H1 (cell line): ENCODE data around the gene TEDDM1. TPM values are rescaled to one million over a fixed set of nuclear protein-coding genes. Genes with fewer than 3 reads are reported as not detected.

ENCODE experiments used
- CTCF ChIA-PET: fragments of 300-600 bp; sonication (Branson Sonifier 250); formaldehyde crosslinking; loops from one replicate; lab custom pipeline; 2021; ENCODE audit not compliant: partially characterized antibody; lab: Charles Lee
- POLR2A ChIA-PET: fragments of 300-600 bp; sonication (Branson Sonifier 250); formaldehyde crosslinking; loops from one replicate; lab custom pipeline; 2021; ENCODE audit warnings: inconsistent platforms; ENCODE audit not compliant: partially characterized antibody; lab: Charles Lee
- DNase-seq, 2 experiments: peaks; one replicate each; pipeline versions ENCODE4 v3.0.0 to v3.0.0-alpha.2; 2010 to 2022; ENCODE audit warnings: low spot score in 2 of 2, low read depth in 1 of 2, mixed read lengths in 1 of 2
- FAIRE-seq: peaks from 2 replicates; lab custom pipeline; 2011; peaks lifted over from hg19 to GRCh38; lab: Jason Lieb, UNC
- H2AFZ ChIP-seq: 2 replicates; pipeline ENCODE4 v1.8.1; 2012; ENCODE audit warnings: low read length, inconsistent platforms
- H2AK5ac ChIP-seq: 2 replicates; pipeline ENCODE4 v1.6.1; 2013; ENCODE audit warnings: low read depth, low read length
- H2BK120ac ChIP-seq: replicated peaks from 2 replicates; pipeline ENCODE3; 2013; ENCODE audit warnings: low read depth, low read length, inconsistent platforms
- H2BK12ac ChIP-seq: 2 replicates; pipeline ENCODE4 v1.6.1; 2013; ENCODE audit warnings: low read depth, low read length
- H2BK15ac ChIP-seq: 2 replicates; pipeline ENCODE4 v1.6.1; 2013; ENCODE audit warnings: low read length
- H2BK20ac ChIP-seq: 2 replicates; pipeline ENCODE4 v1.6.1; 2013; ENCODE audit warnings: low read length
- H2BK5ac ChIP-seq: 2 replicates; pipeline ENCODE4 v1.6.1; 2013; ENCODE audit warnings: low read depth, low read length
- H3K14ac ChIP-seq: 2 replicates; pipeline ENCODE4 v1.6.1; 2013; ENCODE audit warnings: inconsistent platforms; ENCODE audit not compliant: insufficient read length
- H3K18ac ChIP-seq: 2 replicates; pipeline ENCODE4 v1.6.1; 2013; ENCODE audit warnings: low read length; ENCODE audit errors: extremely low read depth
- H3K23ac ChIP-seq: 2 replicates; pipeline ENCODE4 v1.6.1; 2013; ENCODE audit warnings: inconsistent platforms; ENCODE audit not compliant: insufficient read length
- H3K23me2 ChIP-seq: 2 replicates; pipeline ENCODE4 v1.6.1; 2013; ENCODE audit warnings: low read depth, low read length
- H3K27ac ChIP-seq: 2 replicates; pipeline ENCODE4 v1.6.1; 2011; ENCODE audit warnings: low read depth, low read length, inconsistent platforms
- H3K27me3 ChIP-seq, 4 experiments: replicated peaks in 1 of 4; 1 replicate in 1 of 4; 2 replicates in 3 of 4; pipeline versions ENCODE4 v1.6.1 to v1.8.1; 2011 to 2013; ENCODE audit warnings: low read length in 3 of 4, mild to moderate bottlenecking in 3 of 4, inconsistent platforms in 2 of 4, mixed read lengths in 2 of 4, moderate library complexity in 1 of 4; ENCODE audit not compliant: control insufficient read depth in 3 of 4, insufficient read depth in 3 of 4; ENCODE audit errors: extremely low read depth in 1 of 4
- H3K36me3 ChIP-seq, 4 experiments: 2 replicates each; pipeline versions ENCODE4 v1.6.1 to v1.8.1; 2011 to 2013; ENCODE audit warnings: mild to moderate bottlenecking in 4 of 4, low read length in 3 of 4, moderate library complexity in 2 of 4, control low read depth in 1 of 4, inconsistent platforms in 1 of 4; ENCODE audit not compliant: insufficient read depth in 4 of 4, control insufficient read depth in 2 of 4
- H3K4ac ChIP-seq: replicated peaks from 2 replicates; pipeline ENCODE3; 2013; ENCODE audit warnings: low read length, low read depth, mixed read lengths, inconsistent platforms; ENCODE audit not compliant: insufficient read length
- H3K4me1 ChIP-seq, 4 experiments: replicated peaks in 1 of 4; 1 replicate in 1 of 4; 2 replicates in 3 of 4; pipeline versions ENCODE4 v1.6.1 to v1.8.1; 2011 to 2013; ENCODE audit warnings: low read length in 3 of 4, inconsistent platforms in 2 of 4, mixed read lengths in 1 of 4; ENCODE audit not compliant: insufficient read depth in 4 of 4, control insufficient read depth in 3 of 4
- H3K4me2 ChIP-seq, 2 experiments: 2 replicates each; pipeline versions ENCODE4 v1.6.1 to v1.8.1; 2011 to 2013; ENCODE audit warnings: low read depth in 2 of 2, low read length in 2 of 2, control low read depth in 1 of 2, inconsistent platforms in 1 of 2, mild to moderate bottlenecking in 1 of 2; ENCODE audit not compliant: insufficient read depth in 1 of 2
- H3K4me3 ChIP-seq, 4 experiments: fragments of 200-600, 300-600 bp in 1 of 4; sonication (generic), shearing (Covaris generic), sonication (Bioruptor Twin) in 1 of 4; 2 replicates each; pipeline versions ENCODE4 v1.5.1 to v1.8.1; 2011 to 2016; ENCODE audit warnings: low read length in 4 of 4, low read depth in 3 of 4, control low read depth in 2 of 4, inconsistent platforms in 2 of 4, mild to moderate bottlenecking in 2 of 4, mixed read lengths in 1 of 4, moderate library complexity in 1 of 4; ENCODE audit not compliant: insufficient read depth in 2 of 4; ENCODE audit errors: extremely low read depth in 1 of 4
- H3K56ac ChIP-seq: replicated peaks from 2 replicates; pipeline ENCODE3; 2013; ENCODE audit warnings: low read depth, mild to moderate bottlenecking, mixed read lengths, low read length, inconsistent platforms; ENCODE audit not compliant: insufficient read length
- H3K79me1 ChIP-seq: 2 replicates; pipeline ENCODE4 v1.6.1; 2013; ENCODE audit warnings: low read depth, low read length, control low read depth
- H3K79me2 ChIP-seq, 2 experiments: 2 replicates each; pipeline versions ENCODE4 v1.6.1 to v1.8.1; 2012 to 2013; ENCODE audit warnings: low read length in 2 of 2, mild to moderate bottlenecking in 2 of 2, inconsistent platforms in 1 of 2; ENCODE audit not compliant: insufficient read depth in 2 of 2, control insufficient read depth in 1 of 2
- H3K9ac ChIP-seq, 4 experiments: replicated peaks in 1 of 4; 1 replicate in 1 of 4; 2 replicates in 3 of 4; pipeline versions ENCODE4 v1.6.1 to v1.8.1; 2011 to 2013; ENCODE audit warnings: low read depth in 3 of 4, low read length in 3 of 4, control low read depth in 2 of 4, mild to moderate bottlenecking in 2 of 4, moderate library complexity in 2 of 4, inconsistent platforms in 1 of 4; ENCODE audit errors: extremely low read depth in 1 of 4
- H3K9me3 ChIP-seq, 2 experiments: 2 replicates each; pipeline versions ENCODE4 v1.6.1 to v1.8.1; 2012 to 2013; ENCODE audit warnings: mild to moderate bottlenecking in 2 of 2, moderate library complexity in 2 of 2, control low read depth in 1 of 2, inconsistent platforms in 1 of 2, low read depth in 1 of 2, low read length in 1 of 2, mixed read lengths in 1 of 2; ENCODE audit not compliant: insufficient read depth in 2 of 2
- H4K20me1 ChIP-seq, 2 experiments: replicated peaks in 1 of 2; 2 replicates each; pipeline versions ENCODE3 to v1.8.1; 2011 to 2013; ENCODE audit warnings: inconsistent platforms in 2 of 2, low read length in 2 of 2, mild to moderate bottlenecking in 1 of 2; ENCODE audit not compliant: insufficient read depth in 2 of 2, control insufficient read depth in 1 of 2
- H4K5ac ChIP-seq: 2 replicates; pipeline ENCODE4 v1.6.1; 2013; ENCODE audit warnings: low read length, low read depth, mixed read lengths, inconsistent platforms; ENCODE audit not compliant: insufficient read length
- H4K8ac ChIP-seq: 2 replicates; pipeline ENCODE4 v1.8.0; 2013; ENCODE audit warnings: mild to moderate bottlenecking, moderate library complexity, low read length, inconsistent platforms; ENCODE audit not compliant: insufficient read depth; ENCODE audit errors: extremely low read depth
- H4K91ac ChIP-seq: replicated peaks from 2 replicates; pipeline ENCODE3; 2013; ENCODE audit warnings: low read length, mixed read lengths, inconsistent platforms; ENCODE audit not compliant: insufficient read length
- BACH1 ChIP-seq: IDR thresholded peaks from 2 replicates; pipeline ENCODE4 v1.6.1; 2012; ENCODE audit warnings: low read length, improper control_type of control experiment
- BRCA1 ChIP-seq: IDR thresholded peaks from 2 replicates; pipeline ENCODE4 v1.6.1; 2012; ENCODE audit warnings: low read depth, low read length, improper control_type of control experiment
- CEBPB ChIP-seq: IDR thresholded peaks from 2 replicates; pipeline ENCODE4 v1.6.1; 2012; ENCODE audit warnings: low read depth, low read length
- CHD1 ChIP-seq: IDR thresholded peaks from 2 replicates; pipeline ENCODE4 v1.6.1; 2012; ENCODE audit warnings: low read depth, low read length, improper control_type of control experiment
- CTBP2 ChIP-seq: IDR thresholded peaks from 2 replicates; pipeline ENCODE4 v1.7.0; 2011; ENCODE audit warnings: borderline replicate concordance, mild to moderate bottlenecking, moderate library complexity, mixed read lengths, low read length; ENCODE audit not compliant: insufficient read depth, insufficient read length
- EZH2 ChIP-seq: fragments of 200-600 bp; sonication (generic); IDR thresholded peaks from 2 replicates; pipeline ENCODE4 v1.7.1; 2012; ENCODE audit warnings: low read depth, mild to moderate bottlenecking, moderate library complexity, low read length, inconsistent platforms; ENCODE audit not compliant: severe bottlenecking
- GABPA ChIP-seq: IDR thresholded peaks from 2 replicates; pipeline ENCODE4 v1.6.1; 2011; ENCODE audit warnings: mild to moderate bottlenecking, low read length, moderate library complexity, borderline replicate concordance; ENCODE audit not compliant: insufficient read depth
- JUN ChIP-seq: IDR thresholded peaks from 2 replicates; pipeline ENCODE4 v1.6.1; 2011; ENCODE audit warnings: low read depth, mild to moderate bottlenecking, improper control_type of control experiment, low read length
- NANOG ChIP-seq: IDR thresholded peaks from 2 replicates; pipeline ENCODE4 v1.6.1; 2011; ENCODE audit warnings: low read length, low read depth, mild to moderate bottlenecking, inconsistent platforms; ENCODE audit not compliant: insufficient read depth, poor library complexity, severe bottlenecking
- NRF1 ChIP-seq: IDR thresholded peaks from 2 replicates; pipeline ENCODE4 v1.6.1; 2011; ENCODE audit warnings: mild to moderate bottlenecking, low read depth, low read length, improper control_type of control experiment
- RFX5 ChIP-seq: IDR thresholded peaks from 2 replicates; pipeline ENCODE4 v1.6.1; 2011; ENCODE audit warnings: low read depth, low read length, improper control_type of control experiment, borderline replicate concordance
- TEAD4 ChIP-seq: IDR thresholded peaks from 2 replicates; pipeline ENCODE4 v1.6.1; 2012; ENCODE audit warnings: low read depth, low read length, inconsistent platforms, mixed read lengths
- YY1 ChIP-seq: IDR thresholded peaks from 2 replicates; pipeline ENCODE4 v1.6.1; 2011; ENCODE audit warnings: low read depth, mild to moderate bottlenecking, low read length
- WGBS, 2 experiments: shearing (Covaris generic) in 1 of 2; methylation state at CpG; one replicate each; pipeline versions ENCODE4 v1.1.6 to v1.1.7; 2013 to 2015; ENCODE audit warnings: low lambda C conversion rate in 2 of 2, mixed read lengths in 2 of 2, inconsistent platforms in 1 of 2, low coverage in 1 of 2, missing lambda C conversion rate in 1 of 2; ENCODE audit not compliant: insufficient replicate concordance in 2 of 2, insufficient coverage in 1 of 2, insufficient read length in 1 of 2; ENCODE audit errors: extremely low coverage in 1 of 2, missing lambda C conversion rate in 1 of 2; 5-methylcytosine and 5-hydroxymethylcytosine counted together
- polyA plus RNA-seq, 7 experiments: library from polyadenylated mRNA; depleted of rRNA in 3 of 7; stranded (reverse) in 5 of 7; unstranded in 2 of 7; fragments of >200 nt in 5 of 7; fragments of 200-250 nt in 2 of 7; gene quantifications; 1 replicate in 5 of 7; 2 replicates in 1 of 7; 4 replicates in 1 of 7; pipeline versions ENCODE4 v1.2.1 to v1.2.3, GENCODE V29; 2011 to 2013; ENCODE audit warnings: missing spikeins in 2 of 7, mixed read lengths in 2 of 7
- total RNA-seq: library from RNA; stranded (reverse); fragmentation: NEBNext Ultra II Directional; extraction: Animal tissue kit (Norgen Biotek cat#: 25700); gene quantifications from 2 replicates; pipeline ENCODE4 v1.2.1, GENCODE V29; 2021
- TF ChIP-seq, protein P1 (sequence below): IDR thresholded peaks from 2 replicates; pipeline ENCODE4 v1.6.1; 2012; ENCODE audit warnings: inconsistent platforms

Gene TEDDM1
- total and polyA plus RNA-seq, 2 of the 8 experiments (the other 6 are each of a cell fraction or from before 2014, with no cell fraction given): not detected

- H4K91ac ChIP-seq: no peak overlapping the region
- POLR2A ChIA-PET: no interaction called here
- no peaks in the 10 kb centered on the region for H3K27me3 ChIP-seq
- H4K20me1 ChIP-seq: no peaks in the 10 kb centered on the region
- H2AK5ac ChIP-seq: no peak overlapping the region
- no peaks in the 10 kb centered on the region for H3K79me2 ChIP-seq
- no peak overlapping the region for H3K4me2 ChIP-seq
- WGBS, 2 experiments: 100% methylated on average over 2 of the region's 2 CpGs; no CpG with 5 or more reads in 1 of the 2 experiments
- no peak overlapping the region for H4K8ac ChIP-seq
- H3K36me3 ChIP-seq: no peaks in the 10 kb centered on the region
- H3K23me2 ChIP-seq: no peaks in the 10 kb centered on the region
- no peak overlapping the region for H3K23ac ChIP-seq
- no peak overlapping the region for H3K4ac ChIP-seq
- H2BK5ac ChIP-seq: no peak overlapping the region
- no peak overlapping the region for H3K18ac ChIP-seq
- no peak overlapping the region for H2BK120ac ChIP-seq
- H4K5ac ChIP-seq: no peak overlapping the region
- no peak overlapping the region for H2BK15ac ChIP-seq
- no peak overlapping the region for H2AFZ ChIP-seq
- no peak overlapping the region for H2BK20ac ChIP-seq
- no peak overlapping the region for H3K56ac ChIP-seq
- no peak overlapping the region for H3K4me3 ChIP-seq
- FAIRE-seq (no peak), DNase-seq (no peak)
- H3K14ac ChIP-seq: no peak overlapping the region
- H3K27ac ChIP-seq: no peak overlapping the region
- CTCF ChIA-PET: interaction anchor here (0.7 to 1.4 kb wide), 5 partner anchors 9 to 343 kb away, joined by 3 to 4 read pairs (median 3); no protein-coding TSS in a partner anchor
- no peaks in the 10 kb centered on the region for H3K9me3 ChIP-seq
- no peaks in the 10 kb centered on the region for H3K4me1 ChIP-seq
- no peaks in the 10 kb centered on the region for H3K79me1 ChIP-seq
- H3K9ac ChIP-seq: no peak overlapping the region
- no peak overlapping the region for H2BK12ac ChIP-seq
- no peak for TF ChIP-seq YY1
- TF ChIP-seq JUN: no peak
- TF ChIP-seq, protein P1, sequence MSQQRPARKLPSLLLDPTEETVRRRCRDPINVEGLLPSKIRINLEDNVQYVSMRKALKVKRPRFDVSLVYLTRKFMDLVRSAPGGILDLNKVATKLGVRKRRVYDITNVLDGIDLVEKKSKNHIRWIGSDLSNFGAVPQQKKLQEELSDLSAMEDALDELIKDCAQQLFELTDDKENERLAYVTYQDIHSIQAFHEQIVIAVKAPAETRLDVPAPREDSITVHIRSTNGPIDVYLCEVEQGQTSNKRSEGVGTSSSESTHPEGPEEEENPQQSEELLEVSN: no peak
- no peak for TF ChIP-seq RFX5
- no peak for TF ChIP-seq EZH2
- no peak for TF ChIP-seq GABPA
- TF ChIP-seq BRCA1: no peak
- TF ChIP-seq TEAD4: no peak
- TF ChIP-seq NRF1: no peak
- no peak for TF ChIP-seq CHD1
- no peak for TF ChIP-seq NANOG
- TF ChIP-seq CTBP2: no peak
- TF ChIP-seq CEBPB: no peak
- TF ChIP-seq BACH1: no peak
Measured at GRCh38 chr1:182428043-182428442, 27.6 kb upstream of the TEDDM1 start.
